Measurements from ENCODE around the gene OCIAD1.

Gene OCIAD1

GRCh38 chr4:48908687-48909086 is 77.8 kb downstream of the OCIAD1 start:
- H3K27ac Mint-ChIP-seq: no peak overlapping the region
- peaks cover 16% of the 10 kb centered on the region for H3K4me1 Mint-ChIP-seq (ENCODE audit: low read depth)
- intact Hi-C loops (cut with micrococcal nuclease): no loop called here
- no peaks in the 10 kb centered on the region for H3K9me3 Mint-ChIP-seq
- no peak overlapping the region for H3K4me3 Mint-ChIP-seq
- H3K27me3 Mint-ChIP-seq: peaks cover 15% of the 10 kb centered on the region
- H3K36me3 Mint-ChIP-seq (ENCODE audit: low read depth): no peaks in the 10 kb centered on the region

GRCh38 chr4:48909697-48910096 is 78.8 kb downstream of the OCIAD1 start:
- intact Hi-C loops (cut with micrococcal nuclease): no loop called here
- peaks cover 15% of the 10 kb centered on the region for H3K27me3 Mint-ChIP-seq
- H3K4me3 Mint-ChIP-seq: no peak overlapping the region
- no peaks in the 10 kb centered on the region for H3K9me3 Mint-ChIP-seq
- H3K4me1 Mint-ChIP-seq (ENCODE audit: low read depth): peaks cover 16% of the 10 kb centered on the region
- no peak overlapping the region for H3K27ac Mint-ChIP-seq
- no peaks in the 10 kb centered on the region for H3K36me3 Mint-ChIP-seq (ENCODE audit: low read depth)

GRCh38 chr4:48910511-48910910 is 79.6 kb downstream of the OCIAD1 start:
- no peak overlapping the region for H3K27ac Mint-ChIP-seq
- intact Hi-C loops (cut with micrococcal nuclease): no loop called here
- H3K36me3 Mint-ChIP-seq (ENCODE audit: low read depth): no peaks in the 10 kb centered on the region
- H3K27me3 Mint-ChIP-seq: peaks cover 15% of the 10 kb centered on the region
- no peaks in the 10 kb centered on the region for H3K9me3 Mint-ChIP-seq
- H3K4me3 Mint-ChIP-seq: no peak overlapping the region
- peaks cover 16% of the 10 kb centered on the region for H3K4me1 Mint-ChIP-seq (ENCODE audit: low read depth)
